ENCODE measurements around the gene MESD. TPM values are rescaled to one million over a fixed set of nuclear protein-coding genes. Genes with fewer than 3 reads are reported as not detected.

MESD gene
- total RNA-seq, 1 donor from 2014 or later: 26.3 TPM

DNA sequence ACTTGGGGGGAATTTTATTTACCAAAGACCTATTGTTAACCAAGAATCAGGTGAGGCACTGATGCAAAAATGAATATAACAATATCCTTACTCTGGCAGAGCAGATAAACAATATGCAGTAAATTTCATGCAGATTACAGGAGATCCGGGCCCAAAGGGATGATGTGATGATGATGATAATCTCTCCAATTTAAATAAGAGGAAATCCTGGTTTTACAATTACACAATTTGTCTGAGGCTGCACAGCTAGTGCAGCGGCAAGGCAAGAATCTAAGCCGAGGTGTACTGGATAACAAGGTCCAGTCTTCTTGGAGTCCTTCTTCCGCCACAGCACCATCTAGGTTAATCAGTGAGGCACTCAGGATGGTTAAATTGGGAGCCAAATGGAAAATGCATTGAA is 2.4 kb upstream of the MESD start:
- no peak for DNase-seq (ENCODE audit: low read depth)

DNA sequence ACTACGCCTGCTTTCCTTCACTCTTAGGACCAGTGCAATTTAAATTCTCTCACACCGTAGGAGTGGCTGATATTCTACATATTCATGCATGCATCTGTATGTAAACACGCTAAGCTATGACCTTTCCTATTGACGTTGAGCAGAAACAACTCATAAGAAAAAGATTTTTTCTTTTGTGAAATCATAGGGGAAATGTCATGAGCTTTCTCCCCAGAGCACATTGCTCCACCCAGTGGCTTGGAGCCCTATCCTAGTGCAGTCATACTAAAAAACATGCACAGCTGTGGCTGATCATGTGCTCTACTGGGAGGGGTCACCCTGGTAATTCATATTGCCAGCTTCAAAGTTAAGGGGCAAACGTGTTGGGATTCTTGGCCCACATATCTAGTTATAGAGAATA is 1.8 kb upstream of the MESD start:
- DNase-seq (ENCODE audit: low read depth): peak; percentile 78

DNA sequence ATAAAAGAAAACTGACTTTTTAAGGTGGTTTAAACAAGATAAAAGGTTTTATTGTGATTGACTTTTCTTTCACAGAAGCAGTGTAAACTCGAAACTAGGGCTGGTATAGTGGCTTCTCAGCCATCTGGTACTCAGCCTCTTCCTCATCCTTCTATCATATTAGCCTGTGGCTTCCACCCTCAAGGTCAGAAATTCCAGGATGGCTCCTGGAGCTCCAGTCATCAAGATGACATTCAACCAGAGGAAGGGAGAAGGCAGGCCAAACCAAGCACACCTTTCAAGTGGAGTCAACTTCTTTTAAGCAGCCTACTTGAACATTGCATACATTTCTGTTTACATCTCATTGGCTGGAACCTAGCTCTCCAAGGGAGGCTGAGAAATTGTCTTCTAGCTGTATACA is 1.3 kb upstream of the MESD start:
- peak; percentile 42 for DNase-seq (ENCODE audit: low read depth)

- DNase-seq (ENCODE audit: low read depth): peak; percentile 55
Observed at GRCh38 chr15:80989081-80989517, 520 bp downstream of the MESD start.

DNA sequence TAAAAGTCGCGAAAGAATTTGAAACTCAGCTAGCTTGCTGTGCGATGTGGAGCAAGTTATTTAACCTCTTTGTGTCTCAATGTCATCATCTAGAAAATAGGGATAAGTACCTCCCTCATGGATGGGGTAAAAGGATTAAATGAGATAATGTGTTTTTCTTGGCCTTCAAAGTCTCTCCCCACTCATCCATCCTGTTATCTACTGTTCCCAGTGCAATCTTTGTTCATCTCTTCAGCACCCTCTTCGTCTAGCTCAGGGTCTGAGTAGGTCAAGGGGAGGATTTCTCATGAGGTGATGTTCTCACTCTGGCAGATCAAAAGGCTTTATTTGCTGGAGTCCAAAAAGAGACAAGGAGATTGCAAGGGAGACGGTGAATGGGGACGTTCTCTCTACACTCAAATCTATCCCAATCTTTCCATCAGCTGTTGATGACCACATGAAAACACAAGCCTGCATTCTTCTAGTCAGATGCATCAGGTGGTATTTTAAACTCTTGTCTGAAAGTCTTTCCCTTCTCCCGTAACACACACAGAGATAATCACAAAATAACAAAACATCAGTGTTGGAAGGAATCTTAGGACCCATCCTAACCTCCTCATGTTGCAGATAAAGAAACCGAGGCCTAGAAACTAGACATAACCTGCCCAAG is 1.3 kb downstream of the MESD start:
- DNase-seq (ENCODE audit: low read depth): peak; percentile 66

DNA sequence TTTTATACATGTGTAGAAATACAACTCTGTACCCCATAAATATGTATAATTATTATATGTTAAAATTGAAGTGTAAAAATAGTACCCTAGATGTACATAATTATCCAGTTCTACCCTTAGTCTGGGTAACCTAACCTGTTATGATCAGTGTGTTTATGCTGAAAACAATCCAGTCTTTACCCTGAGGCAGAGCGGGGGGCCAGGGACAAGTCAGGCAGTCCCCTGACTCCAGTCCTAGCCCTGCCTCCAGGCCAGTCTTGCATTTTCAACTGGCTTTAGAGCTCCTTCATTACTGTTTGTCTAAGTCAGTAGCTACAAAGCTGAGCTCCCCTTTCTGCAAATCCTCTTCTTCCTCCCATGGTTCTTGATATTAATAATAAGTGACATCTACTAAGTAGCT is 3.1 kb downstream of the MESD start:
- no peak for DNase-seq (ENCODE audit: low read depth)

GRCh38 chr15:80985981-80986380 is 3.6 kb downstream of the MESD start:
- DNase-seq (ENCODE audit: low read depth): no peak

DNA sequence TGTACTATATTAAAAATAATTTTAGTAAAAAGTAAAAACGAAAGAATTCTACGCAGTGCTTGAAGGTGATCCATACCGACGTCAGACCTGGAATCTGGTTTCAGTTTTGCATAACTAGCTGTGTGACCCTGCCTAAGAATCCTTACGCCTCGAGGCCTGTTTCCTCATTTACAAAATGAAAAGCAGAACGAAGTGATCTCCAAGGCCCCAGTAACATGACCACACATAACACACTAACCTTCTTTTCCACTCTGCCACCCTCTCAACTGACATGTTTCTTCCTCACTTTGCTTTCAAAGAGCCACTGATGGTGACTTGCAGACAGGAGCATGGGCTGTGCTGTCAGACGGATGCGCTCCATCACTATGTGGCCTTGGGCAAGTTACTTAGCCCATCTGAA is 4.8 kb downstream of the MESD start:
- DNase-seq (ENCODE audit: low read depth): no peak

GRCh38 chr15:80982839-80983238 is 6.8 kb downstream of the MESD start:
- no peak for DNase-seq (ENCODE audit: low read depth)

GRCh38 chr15:80982205-80982604 is 7.4 kb downstream of the MESD start:
- no peak for DNase-seq (ENCODE audit: low read depth)

DNA sequence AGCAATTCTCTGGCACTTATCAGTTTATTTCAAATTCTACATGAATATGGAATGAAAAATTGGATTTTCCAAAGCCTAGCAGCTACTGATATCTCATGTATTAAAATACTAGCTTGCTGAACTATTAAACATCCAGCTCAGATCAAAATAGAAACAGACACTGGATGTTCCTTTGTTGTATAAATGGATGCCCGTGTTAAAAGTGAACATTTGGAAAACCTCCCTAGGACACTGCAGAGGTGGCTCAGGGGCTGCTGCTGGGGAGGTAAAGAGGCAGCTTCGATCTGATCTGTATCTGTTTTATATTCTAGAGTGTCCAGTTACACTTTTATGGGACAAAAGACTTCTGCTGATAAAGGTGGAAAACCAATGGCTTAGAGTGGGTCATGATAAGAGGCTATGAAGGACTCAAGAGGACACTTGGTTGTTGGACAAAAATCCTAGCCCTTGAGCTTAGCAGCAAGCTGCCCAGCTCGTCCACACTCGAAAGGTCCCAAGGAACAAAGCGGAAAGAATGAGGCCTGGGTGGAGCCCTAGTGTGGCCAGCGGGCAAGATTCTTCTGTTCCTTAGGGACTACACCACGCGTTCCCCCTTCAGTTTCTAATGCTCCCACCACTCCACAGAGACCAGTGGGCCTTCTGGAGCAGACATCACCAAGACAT is 9.9 kb downstream of the MESD start:
- no peak for DNase-seq (ENCODE audit: low read depth)

DNA sequence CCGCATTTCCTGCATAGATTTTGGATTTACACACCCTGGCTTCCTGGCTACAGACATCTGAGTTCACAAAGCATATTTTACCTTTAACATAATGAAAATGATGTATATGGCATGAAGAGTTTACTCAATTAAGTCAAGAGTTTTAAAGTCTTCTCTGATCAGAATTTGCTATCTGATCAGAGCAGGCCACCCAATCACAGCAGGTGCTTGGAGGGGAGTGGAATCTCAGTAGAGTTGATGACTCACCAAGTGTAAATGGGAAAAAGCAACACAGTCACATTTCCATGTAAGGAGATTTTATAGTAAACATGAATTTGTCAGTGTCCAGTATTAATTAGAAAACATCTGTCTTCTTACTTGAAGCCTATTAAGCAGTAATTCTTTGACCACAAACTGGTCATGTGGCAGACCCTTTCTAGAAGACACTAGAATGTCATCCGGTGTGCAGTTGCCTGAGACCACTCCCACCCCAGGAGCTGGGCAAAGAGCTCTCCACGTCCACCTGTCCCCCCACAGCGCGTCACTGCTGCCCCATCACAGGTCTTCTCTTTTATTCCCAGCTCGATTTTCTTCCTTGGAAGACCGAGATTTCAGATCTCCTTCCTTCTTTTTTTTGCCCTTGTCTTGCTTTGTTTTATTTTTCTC is 10.8 kb downstream of the MESD start:
- peak; percentile 45 for DNase-seq (ENCODE audit: low read depth)

GRCh38 chr15:80977627-80978036 is 12.0 kb downstream of the MESD start:
- DNase-seq (ENCODE audit: low read depth): peak; percentile 56

DNA sequence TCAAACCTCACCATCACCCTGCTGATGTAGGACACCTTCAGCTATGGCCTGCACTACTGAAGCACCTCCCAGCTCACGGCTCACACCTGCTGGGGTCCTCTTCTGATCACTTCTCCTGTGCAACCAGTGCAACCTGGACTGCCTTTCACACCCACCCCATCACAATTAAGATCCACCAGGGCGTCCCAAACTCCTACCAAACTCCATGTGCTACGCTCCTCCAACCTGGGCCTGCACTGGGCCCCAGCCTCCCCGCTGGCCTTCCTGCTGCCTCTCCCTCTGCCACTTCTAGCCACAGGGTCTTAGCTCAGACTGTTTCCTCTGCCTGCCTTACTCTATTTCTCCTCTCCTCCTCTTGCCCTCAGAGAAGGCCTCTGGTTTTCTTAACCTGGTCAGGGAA is 12.8 kb downstream of the MESD start:
- DNase-seq (ENCODE audit: low read depth): no peak

- no peak for DNase-seq (ENCODE audit: low read depth)
Observed at GRCh38 chr15:80974914-80975313, 14.7 kb downstream of the MESD start.

- DNase-seq (ENCODE audit: low read depth): no peak
Observed at GRCh38 chr15:80972276-80972675, 17.3 kb downstream of the MESD start.

GRCh38 chr15:80971143-80971542 is 18.5 kb downstream of the MESD start:
- DNase-seq (ENCODE audit: low read depth): no peak

GRCh38 chr15:80970658-80971057 is 19.0 kb downstream of the MESD start:
- DNase-seq (ENCODE audit: low read depth): no peak

GRCh38 chr15:80970018-80970657 is 19.5 kb downstream of the MESD start:
- DNase-seq (ENCODE audit: low read depth): peak; percentile 78

DNA sequence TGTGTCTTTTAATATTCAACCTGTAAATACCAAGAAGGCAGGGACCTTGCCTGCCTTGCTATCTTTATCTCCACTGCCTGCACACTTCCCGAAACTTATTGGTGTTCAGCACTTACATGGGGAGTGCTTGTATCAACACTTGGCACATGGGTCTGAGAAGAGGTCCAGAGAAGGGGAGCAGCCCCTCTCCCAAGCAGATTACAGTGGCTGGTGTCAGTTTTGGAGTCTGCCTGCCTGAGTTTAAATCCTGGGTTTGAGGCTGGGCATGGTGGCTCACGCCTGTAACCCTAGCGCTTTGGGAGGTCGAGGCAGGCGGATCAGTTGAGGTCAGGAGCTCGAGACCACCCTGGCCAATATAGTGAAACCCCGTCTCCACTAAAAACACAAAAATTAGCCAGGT is 20.3 kb downstream of the MESD start:
- no peak for DNase-seq (ENCODE audit: low read depth)

GRCh38 chr15:80967991-80968510 is 21.6 kb downstream of the MESD start:
- DNase-seq (ENCODE audit: low read depth): peak; percentile 53

DNA sequence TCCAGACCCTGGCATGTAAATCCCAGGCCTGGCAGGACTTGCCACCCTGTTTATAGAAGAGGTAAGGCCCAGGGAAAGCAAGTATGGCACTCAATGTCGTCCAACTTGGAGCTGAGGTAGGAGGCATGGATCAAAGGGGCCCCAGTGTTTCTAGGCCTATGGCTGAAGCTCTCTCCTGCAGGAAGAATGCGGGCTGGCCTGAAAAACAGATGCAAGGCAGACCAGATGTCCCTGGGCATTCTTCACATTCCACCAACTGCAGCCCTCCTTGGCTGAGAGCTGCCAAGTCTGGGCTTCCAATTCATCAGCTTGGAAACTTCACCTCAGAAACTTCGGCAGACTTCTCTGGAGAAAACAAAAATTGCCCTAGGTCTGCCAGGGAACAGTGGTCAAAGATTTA is 22.2 kb downstream of the MESD start:
- peak; percentile 91 for DNase-seq (ENCODE audit: low read depth)
